Tibial nerve (tissue), 4 donors: ENCODE results near the gene RUNX3. TPM values are rescaled to one million over a fixed set of nuclear protein-coding genes. Genes with fewer than 3 reads are reported as not detected.

ENCODE experiments used
- DNase-seq, 2 donors: peaks; one replicate each; pipeline ENCODE4 v3.0.0-alpha.2; 2019; ENCODE audit warnings: low spot score in 2 of 2
- H3K27ac ChIP-seq, 4 donors: fragments of 200-600 bp; sonication (generic) in 3 of 4; one replicate each; pipeline ENCODE4 v1.5.1; 2017 to 2019; ENCODE audit warnings: mild to moderate bottlenecking in 1 of 4
- H3K27me3 ChIP-seq, 2 donors: fragments of 200-600 bp; sonication (generic) in 1 of 2; one replicate each; pipeline versions ENCODE4 v1.5.1 to v1.6.0; 2017 to 2019
- H3K36me3 ChIP-seq, 3 donors: fragments of 200-600 bp; sonication (generic); one replicate each; pipeline ENCODE4 v1.5.1; 2018 to 2019
- H3K4me1 ChIP-seq, 4 donors: fragments of 200-600 bp; sonication (generic) in 3 of 4; one replicate each; pipeline ENCODE4 v1.5.1; 2017 to 2019
- H3K4me3 ChIP-seq, 4 donors: fragments of 200-600 bp; sonication (generic) in 3 of 4; one replicate each; pipeline ENCODE4 v1.5.1; 2017 to 2019; ENCODE audit warnings: mild to moderate bottlenecking in 1 of 4, moderate library complexity in 1 of 4
- H3K9me3 ChIP-seq, 4 donors: fragments of 200-600 bp; sonication (generic) in 3 of 4; one replicate each; pipeline ENCODE4 v1.5.1; 2017 to 2019
- CTCF ChIP-seq, 5 experiments: fragments of 200-600 bp in 3 of 5; fragments of 450-650 bp in 2 of 5; sonication (generic) in 3 of 5; IDR thresholded peaks; one replicate each; pipeline ENCODE4 v1.5.1; 2016 to 2019; ENCODE audit warnings: antibody characterized with exemption in 5 of 5, mild to moderate bottlenecking in 3 of 5, moderate library complexity in 2 of 5
- EP300 ChIP-seq, 2 donors: sonication (generic); formaldehyde crosslinking; IDR thresholded peaks; one replicate each; pipeline ENCODE4 v1.6.1; 2017; ENCODE audit warnings: antibody characterized with exemption in 2 of 2, mild to moderate bottlenecking in 1 of 2
- POLR2A ChIP-seq, 2 donors: fragments of 450-650 bp; IDR thresholded peaks; one replicate each; pipeline ENCODE4 v1.6.1; 2017; ENCODE audit warnings: antibody characterized with exemption in 2 of 2, mild to moderate bottlenecking in 2 of 2, moderate library complexity in 2 of 2
- WGBS, 2 donors: methylation state at CpG; one replicate each; pipeline ENCODE4 v1.1.5; 2018; 5-methylcytosine and 5-hydroxymethylcytosine counted together
- total RNA-seq, 4 donors: library from RNA; depleted of rRNA; stranded (reverse); fragments of >200 nt; gene quantifications; one replicate each; pipeline ENCODE4 v1.1.0, GENCODE V29; 2016

Gene RUNX3
- total RNA-seq, 4 donors from 2014 or later = 0.22 to 3.3 (median 1.2) TPM

DNA sequence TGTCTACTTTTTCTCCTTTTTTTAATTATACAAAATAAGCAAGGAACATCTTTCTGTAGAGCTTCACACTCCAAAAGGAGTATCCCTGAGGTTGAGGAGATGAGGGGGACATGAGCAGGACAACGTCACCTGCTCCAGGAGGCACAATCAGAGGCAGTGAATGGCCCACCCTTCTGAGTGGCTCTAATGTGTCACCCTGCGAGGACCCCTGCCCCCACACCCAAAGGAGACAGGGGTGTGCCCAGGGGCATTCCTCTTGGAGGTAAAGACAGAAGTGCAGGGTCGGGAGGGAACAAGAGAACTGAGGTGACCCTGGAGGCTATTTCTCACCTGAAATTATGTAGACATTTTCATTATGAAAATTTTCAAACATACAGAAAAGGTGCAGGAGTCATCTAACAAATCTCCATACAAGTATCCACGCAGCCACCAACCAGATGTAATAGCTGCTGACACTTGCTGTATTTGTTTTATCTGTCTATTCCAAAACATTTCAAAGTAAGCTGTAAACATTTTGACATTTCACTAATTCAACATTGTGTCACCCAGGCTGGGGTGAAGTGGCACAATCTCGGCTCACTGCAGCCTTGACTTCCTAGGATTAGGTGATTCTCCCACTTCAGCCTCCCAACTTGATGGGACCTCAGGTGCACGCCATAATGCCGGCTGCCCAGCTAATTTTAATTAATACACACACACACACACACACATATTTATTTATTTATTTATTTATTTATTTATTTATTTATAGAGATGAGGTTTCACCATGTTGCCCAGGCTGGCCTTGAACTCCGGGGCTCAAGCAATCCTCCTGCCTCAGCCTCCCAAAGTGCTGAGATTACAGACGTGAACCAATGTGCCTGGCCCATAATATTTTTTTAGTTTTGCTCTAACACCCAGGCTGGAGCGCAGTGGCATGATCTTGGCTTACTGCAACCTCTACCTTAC is 70.7 kb downstream of the RUNX3 start:
- DNase-seq = no peak
- Histone ChIP-seq H3K4me3 (no peak overlapping the region), H3K9me3 (no peaks in the 10 kb centered on the region), H3K36me3 (no peaks in the 10 kb centered on the region), H3K27ac (no peak overlapping the region), H3K27me3 (peaks cover 0 to 22% of the 10 kb centered on the region in 2 donors), H3K4me1 (no peaks in the 10 kb centered on the region)
- TF ChIP-seq POLR2A (IDR thresholded peaks at IDR 0.05) (no peak), EP300 (IDR thresholded peaks at IDR 0.05) (no peak), CTCF (IDR thresholded peaks at IDR 0.05) (no peak)
- WGBS, 2 donors = 80 to 87% methylated on average over 10 of the region's 10 CpGs

DNA sequence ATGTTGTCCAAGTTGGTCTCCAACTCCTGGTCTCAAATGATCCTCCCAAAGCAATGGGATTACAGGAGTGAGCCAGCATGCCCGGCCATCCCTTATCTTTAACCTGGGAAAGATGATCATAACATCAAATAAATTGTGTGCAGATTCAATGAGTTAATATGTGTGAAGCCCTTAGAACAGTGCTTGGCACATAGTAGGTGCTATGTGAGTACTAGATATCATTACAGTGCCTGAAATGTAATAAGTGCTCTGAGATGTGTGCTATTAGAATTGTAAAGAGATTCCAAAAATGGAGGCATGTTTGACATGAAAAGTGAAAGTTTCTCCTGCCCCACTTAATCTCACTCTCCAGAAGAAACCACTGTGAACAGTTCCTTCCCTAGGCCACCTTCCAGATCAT is 71.8 kb downstream of the RUNX3 start:
- TF ChIP-seq EP300 (IDR thresholded peaks at IDR 0.05) (no peak), CTCF (IDR thresholded peaks at IDR 0.05) (no peak)
- Histone ChIP-seq H3K27me3 (peaks cover 0 to 17% of the 10 kb centered on the region in 2 donors), H3K4me1 (no peaks in the 10 kb centered on the region), H3K27ac (no peak overlapping the region), H3K9me3 (no peaks in the 10 kb centered on the region), H3K4me3 (no peak overlapping the region), H3K36me3 (no peaks in the 10 kb centered on the region)
- no peak for DNase-seq
- 93 to 95% methylated on average over 1 of the region's 1 CpG for WGBS, 2 donors

- no peaks in the 10 kb centered on the region for H3K9me3 ChIP-seq
- WGBS, 2 donors = 76 to 86% methylated on average over 6 of the region's 6 CpGs
Measured at GRCh38 chr1:24857507-24858133, 72.5 kb downstream of the RUNX3 start.

GRCh38 chr1:24856787-24857506 is 73.1 kb downstream of the RUNX3 start:
- no peak overlapping the region for H3K4me3 ChIP-seq
- no peaks in the 10 kb centered on the region for H3K9me3 ChIP-seq
- H3K36me3 ChIP-seq = no peaks in the 10 kb centered on the region
- H3K27ac ChIP-seq = no peak overlapping the region
- peaks cover 0 to 9% of the 10 kb centered on the region in 2 donors for H3K27me3 ChIP-seq
- no peaks in the 10 kb centered on the region for H3K4me1 ChIP-seq
- 80 to 81% methylated on average over 16 of the region's 16 CpGs for WGBS, 2 donors
- no peak for DNase-seq
- no peak for TF ChIP-seq POLR2A (IDR thresholded peaks at IDR 0.05)
- TF ChIP-seq CTCF (IDR thresholded peaks at IDR 0.05) = no peak
- TF ChIP-seq EP300 (IDR thresholded peaks at IDR 0.05) = no peak

More at GRCh38 chr1:24857507-24858133, 72.5 kb downstream of the RUNX3 start:
- Histone ChIP-seq H3K27ac (no peak overlapping the region), H3K4me1 (no peaks in the 10 kb centered on the region), H3K4me3 (no peak overlapping the region), H3K36me3 (no peaks in the 10 kb centered on the region), H3K27me3 (peaks cover 0 to 12% of the 10 kb centered on the region in 2 donors)
- no peak for DNase-seq
- no peak for TF ChIP-seq EP300 (IDR thresholded peaks at IDR 0.05)
- TF ChIP-seq POLR2A (IDR thresholded peaks at IDR 0.05) = no peak
- no peak for TF ChIP-seq CTCF (IDR thresholded peaks at IDR 0.05)
